SK-N-SH treated with all-trans-retinoic acid at 6 μM for 48 hours (cell line): ENCODE data around the gene PBX1.

ENCODE experiments used
- ARNTL ChIP-seq: fragments of 450-650 bp; formaldehyde crosslinking; IDR thresholded peaks from 2 replicates; pipeline ENCODE4 v1.5.0; 2020; ENCODE audit warnings: low read depth, mild to moderate bottlenecking, moderate library complexity, borderline replicate concordance
- GLIS3 ChIP-seq: fragments of 250-450 bp; sonication (Bioruptor Pico); IDR thresholded peaks from 2 replicates; pipeline ENCODE4 v1.5.0; 2020; ENCODE audit warnings: mild to moderate bottlenecking, moderate library complexity
- TOX ChIP-seq: fragments of 250-450 bp; sonication (Bioruptor Pico); IDR thresholded peaks from 2 replicates; pipeline ENCODE4 v1.8.0; 2021; ENCODE audit warnings: mild to moderate bottlenecking, moderate library complexity, borderline replicate concordance
- ZC3H10 ChIP-seq: fragments of 250-450 bp; sonication (Bioruptor Pico); IDR thresholded peaks from 2 replicates; pipeline ENCODE4 v1.5.1; 2021; ENCODE audit warnings: mild to moderate bottlenecking, moderate library complexity
- ZFP30 ChIP-seq: fragments of 450-650 bp; formaldehyde crosslinking; IDR thresholded peaks from 2 replicates; pipeline ENCODE4 v1.5.0; 2022; ENCODE audit warnings: mild to moderate bottlenecking, moderate library complexity
- TF ChIP-seq, protein P1 (sequence below): fragments of 250-450 bp; sonication (Bioruptor Pico); IDR thresholded peaks from 2 replicates; pipeline ENCODE4 v1.5.1; 2020; ENCODE audit warnings: low read depth, mild to moderate bottlenecking, moderate library complexity
- TF ChIP-seq, protein P2 (sequence below): fragments of 250-450 bp; sonication (Bioruptor Pico); IDR thresholded peaks from 2 replicates; pipeline ENCODE4 v1.8.0; 2021; ENCODE audit warnings: low read depth, mild to moderate bottlenecking, moderate library complexity, borderline replicate concordance

DNA sequence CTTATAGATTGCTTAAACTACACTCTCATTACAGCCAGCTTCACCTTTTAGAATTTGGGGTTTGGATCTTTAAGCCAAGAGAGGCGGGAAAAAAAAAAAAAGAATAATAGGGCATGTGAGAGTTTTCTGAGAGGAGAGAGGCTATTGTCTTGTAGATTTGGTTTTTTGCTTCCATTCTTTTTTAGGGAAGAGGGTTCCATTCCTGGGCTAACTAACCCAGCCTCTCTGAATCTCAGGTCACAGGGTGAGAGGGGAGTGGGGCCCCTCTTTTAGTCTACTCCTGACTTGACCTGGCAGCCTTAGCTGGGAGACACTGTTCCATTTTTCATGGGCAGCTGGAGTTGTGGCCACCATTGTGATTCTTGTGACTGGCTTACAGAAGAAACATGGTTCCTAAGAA, 24.2 kb downstream of the PBX1 start:
- no peak for TF ChIP-seq ARNTL (CRISPR knock-in tag)
- TF ChIP-seq, protein P1, sequence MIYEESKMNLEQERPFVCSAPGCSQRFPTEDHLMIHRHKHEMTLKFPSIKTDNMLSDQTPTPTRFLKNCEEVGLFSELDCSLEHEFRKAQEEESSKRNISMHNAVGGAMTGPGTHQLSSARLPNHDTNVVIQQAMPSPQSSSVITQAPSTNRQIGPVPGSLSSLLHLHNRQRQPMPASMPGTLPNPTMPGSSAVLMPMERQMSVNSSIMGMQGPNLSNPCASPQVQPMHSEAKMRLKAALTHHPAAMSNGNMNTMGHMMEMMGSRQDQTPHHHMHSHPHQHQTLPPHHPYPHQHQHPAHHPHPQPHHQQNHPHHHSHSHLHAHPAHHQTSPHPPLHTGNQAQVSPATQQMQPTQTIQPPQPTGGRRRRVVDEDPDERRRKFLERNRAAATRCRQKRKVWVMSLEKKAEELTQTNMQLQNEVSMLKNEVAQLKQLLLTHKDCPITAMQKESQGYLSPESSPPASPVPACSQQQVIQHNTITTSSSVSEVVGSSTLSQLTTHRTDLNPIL (CRISPR knock-in tag) = no peak
- no peak for TF ChIP-seq GLIS3
- TF ChIP-seq ZC3H10 (CRISPR knock-in tag) = no peak
- TF ChIP-seq ZFP30 (CRISPR knock-in tag) = no peak
- TF ChIP-seq, protein P2, sequence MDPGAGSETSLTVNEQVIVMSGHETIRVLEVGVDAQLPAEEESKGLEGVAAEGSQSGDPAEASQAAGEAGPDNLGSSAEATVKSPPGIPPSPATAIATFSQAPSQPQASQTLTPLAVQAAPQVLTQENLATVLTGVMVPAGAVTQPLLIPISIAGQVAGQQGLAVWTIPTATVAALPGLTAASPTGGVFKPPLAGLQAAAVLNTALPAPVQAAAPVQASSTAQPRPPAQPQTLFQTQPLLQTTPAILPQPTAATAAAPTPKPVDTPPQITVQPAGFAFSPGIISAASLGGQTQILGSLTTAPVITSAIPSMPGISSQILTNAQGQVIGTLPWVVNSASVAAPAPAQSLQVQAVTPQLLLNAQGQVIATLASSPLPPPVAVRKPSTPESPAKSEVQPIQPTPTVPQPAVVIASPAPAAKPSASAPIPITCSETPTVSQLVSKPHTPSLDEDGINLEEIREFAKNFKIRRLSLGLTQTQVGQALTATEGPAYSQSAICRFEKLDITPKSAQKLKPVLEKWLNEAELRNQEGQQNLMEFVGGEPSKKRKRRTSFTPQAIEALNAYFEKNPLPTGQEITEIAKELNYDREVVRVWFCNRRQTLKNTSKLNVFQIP (CRISPR knock-in tag) = no peak
- TF ChIP-seq TOX (CRISPR knock-in tag) = no peak
